ENCODE data around the gene MYOC. TPM values are rescaled to one million over a fixed set of nuclear protein-coding genes. Genes with fewer than 3 reads are reported as not detected.

The MYOC gene
- total RNA-seq, 1 experiment from 2014 or later = not detected

DNA sequence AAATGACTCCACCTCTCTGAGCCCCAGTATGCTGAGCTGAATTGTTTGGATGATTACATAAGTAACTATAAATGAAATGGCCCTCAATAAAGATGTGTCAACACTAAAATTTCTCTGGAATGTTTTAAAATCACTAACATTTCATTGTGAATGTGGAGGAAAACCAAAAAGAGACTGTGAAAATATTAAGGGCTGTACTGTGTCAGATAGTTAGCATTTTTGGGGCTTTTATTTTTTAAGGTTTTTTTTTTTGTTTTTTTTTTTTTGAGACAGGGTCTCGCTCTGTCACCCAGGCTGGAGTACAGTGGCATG lies 6.3 kb downstream of the MYOC start:
- H3K56ac ChIP-seq (ENCODE audit: insufficient read length, low read depth, low read length) = no peak overlapping the region
- H2BK12ac ChIP-seq (ENCODE audit: insufficient read length, low read depth, low read length) = no peak overlapping the region
- no peak overlapping the region for H3K4me2 ChIP-seq (ENCODE audit: insufficient read depth, insufficient read length, low read length)
- no peak overlapping the region for H3K4ac ChIP-seq (ENCODE audit: low read depth, low read length)
- H4K5ac ChIP-seq (ENCODE audit: insufficient read length, low read depth, low read length) = no peak overlapping the region
- no peaks in the 10 kb centered on the region for H3K9me3 ChIP-seq (ENCODE audit: control insufficient read depth, low read depth, low read length)
- DNase-seq = no peak
- no peak overlapping the region for H2BK15ac ChIP-seq (ENCODE audit: low read depth, low read length)
- H3K9me3 Mint-ChIP-seq = no peaks in the 10 kb centered on the region
- TF ChIP-seq, protein P1, sequence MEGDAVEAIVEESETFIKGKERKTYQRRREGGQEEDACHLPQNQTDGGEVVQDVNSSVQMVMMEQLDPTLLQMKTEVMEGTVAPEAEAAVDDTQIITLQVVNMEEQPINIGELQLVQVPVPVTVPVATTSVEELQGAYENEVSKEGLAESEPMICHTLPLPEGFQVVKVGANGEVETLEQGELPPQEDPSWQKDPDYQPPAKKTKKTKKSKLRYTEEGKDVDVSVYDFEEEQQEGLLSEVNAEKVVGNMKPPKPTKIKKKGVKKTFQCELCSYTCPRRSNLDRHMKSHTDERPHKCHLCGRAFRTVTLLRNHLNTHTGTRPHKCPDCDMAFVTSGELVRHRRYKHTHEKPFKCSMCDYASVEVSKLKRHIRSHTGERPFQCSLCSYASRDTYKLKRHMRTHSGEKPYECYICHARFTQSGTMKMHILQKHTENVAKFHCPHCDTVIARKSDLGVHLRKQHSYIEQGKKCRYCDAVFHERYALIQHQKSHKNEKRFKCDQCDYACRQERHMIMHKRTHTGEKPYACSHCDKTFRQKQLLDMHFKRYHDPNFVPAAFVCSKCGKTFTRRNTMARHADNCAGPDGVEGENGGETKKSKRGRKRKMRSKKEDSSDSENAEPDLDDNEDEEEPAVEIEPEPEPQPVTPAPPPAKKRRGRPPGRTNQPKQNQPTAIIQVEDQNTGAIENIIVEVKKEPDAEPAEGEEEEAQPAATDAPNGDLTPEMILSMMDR (conservative IDR thresholded peaks at IDR 0.05) = no peak
- peaks cover 20 to 23% of the 10 kb centered on the region in 2 experiments for H3K4me1 Mint-ChIP-seq
- H3K14ac ChIP-seq (ENCODE audit: insufficient read depth, low read length) = no peak overlapping the region
- H2BK20ac ChIP-seq (ENCODE audit: low read depth, low read length, poor library complexity, severe bottlenecking) = no peak overlapping the region
- H2AK5ac ChIP-seq (ENCODE audit: insufficient read length, low read length) = no peak overlapping the region
- no peak overlapping the region for H3K27ac Mint-ChIP-seq
- H4K20me1 ChIP-seq (ENCODE audit: control insufficient read depth, insufficient read depth, insufficient read length) = no peaks in the 10 kb centered on the region
- no peak overlapping the region for H3K9ac ChIP-seq (ENCODE audit: extremely low read depth, insufficient read length, low read length)
- H2BK5ac ChIP-seq (ENCODE audit: insufficient read length, low read length) = no peak overlapping the region
- no peak overlapping the region for H2BK120ac ChIP-seq (ENCODE audit: low read depth, low read length, poor library complexity, severe bottlenecking)
- H4K8ac ChIP-seq (replicated peaks; ENCODE audit: insufficient read length, low read depth, low read length) = no peak overlapping the region
- no peak overlapping the region for H4K91ac ChIP-seq (ENCODE audit: insufficient read length, low read depth, low read length)
- WGBS (ENCODE audit: extremely low coverage, insufficient read length, low lambda C conversion rate) = no CpG with 5 or more reads among the region's 1 CpG
- no peaks in the 10 kb centered on the region for H3K27me3 ChIP-seq (ENCODE audit: insufficient read depth, low read length)
- H3K18ac ChIP-seq (ENCODE audit: insufficient read length, low read depth, low read length) = no peak overlapping the region
- H3K23me2 ChIP-seq (ENCODE audit: insufficient read length, low read depth, low read length, poor library complexity, severe bottlenecking) = no peaks in the 10 kb centered on the region
- no peaks in the 10 kb centered on the region for H3K79me2 ChIP-seq (ENCODE audit: insufficient read depth, low read length)
- H3T11ph ChIP-seq (ENCODE audit: low read length) = no peak overlapping the region
- H3K27me3 Mint-ChIP-seq (ENCODE audit: low read depth) = no peaks in the 10 kb centered on the region; the same call in 1 of the 2 replicates
- no peak overlapping the region for H3K23ac ChIP-seq (ENCODE audit: insufficient read length, low read depth, low read length)
- no peaks in the 10 kb centered on the region for H3K4me1 ChIP-seq (ENCODE audit: insufficient read depth, low read length)
- H3K36me3 Mint-ChIP-seq (ENCODE audit: insufficient read depth in 1 of 3, low read depth in 3 of 3) = no peaks in the 10 kb centered on the region
- H3K4me3 Mint-ChIP-seq = no peak overlapping the region
- no peak overlapping the region for H2AFZ ChIP-seq (ENCODE audit: low read length)
- H3K27ac ChIP-seq (ENCODE audit: insufficient read length, low read depth, low read length) = no peak overlapping the region
- no peaks in the 10 kb centered on the region for H3K79me1 ChIP-seq (ENCODE audit: insufficient read depth, low read depth, low read length, poor library complexity, severe bottlenecking)
